Activated CD8-positive, alpha-beta memory T cell treated with anti-CD3 and anti-CD28 coated beads for 48 hours (primary cell): ENCODE data around the gene BGLAP.

ENCODE experiments used
- DNase-seq, 3 experiments: peaks; one replicate each; pipeline ENCODE4 v3.0.0-alpha.2; 2020; ENCODE audit warnings: low read depth in 2 of 3, low spot score in 2 of 3

Gene BGLAP

GRCh38 chr1:156286061-156286460 is 44.1 kb downstream of the BGLAP start:
- no peak for DNase-seq

DNA sequence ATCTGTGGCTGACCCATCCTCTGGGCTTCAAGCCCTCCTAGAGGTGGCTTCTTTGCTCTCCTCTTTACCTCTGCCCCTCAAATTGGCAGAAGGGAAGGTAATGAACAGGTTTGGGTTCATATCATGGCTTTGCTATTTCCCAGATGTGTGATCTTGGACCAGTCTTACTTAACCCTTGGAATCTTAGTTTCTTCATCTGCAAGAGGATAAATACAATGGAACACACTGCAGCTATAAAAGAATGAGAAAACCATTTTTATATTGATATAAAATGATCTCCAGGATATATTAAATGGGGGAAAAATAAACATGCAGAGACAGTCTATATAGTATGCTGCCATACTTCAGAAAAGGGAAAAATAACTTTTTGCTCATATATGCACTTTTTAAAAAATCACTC is 47.9 kb downstream of the BGLAP start:
- DNase-seq = no peak

- DNase-seq = no peak
These were observed 49.5 kb downstream of the BGLAP start for GRCh38 chr1:156291226-156292061.
